Measurements from ENCODE around the gene DOCK7. TPM values are rescaled to one million over a fixed set of nuclear protein-coding genes. Genes with fewer than 3 reads are reported as not detected.

Gene DOCK7
- total RNA-seq (2022): 43.6 and 48.9 TPM in 2 replicates
- Bru-seq, nascent RNA: percentile 79 among the genes with signal in this experiment
- BruChase-seq, experiment 1, labeled RNA remaining after a 2-hour chase: percentile 71 among the genes with signal in this experiment
- percentile 70 among the genes with signal in this experiment for BruChase-seq, experiment 2, labeled RNA remaining after a 6-hour chase
- long read RNA-seq, full-length matches to known transcripts: 13 of 20 reads
- long read RNA-seq, partial matches to known transcripts: 3 of 20 reads
- long read RNA-seq, other reads (novel, unspliced or antisense): 4 of 20 reads

GRCh38 chr1:62687903-62688686, at the start of gene DOCK7:
TSS of gene DOCK7 (minus strand) at chr1:62688386. CDS start at chr1:62688264, 122 bp downstream.
- Mint-ChIP-seq H3K4me1 (ENCODE audit: low read depth, unreplicated experiment) (peaks cover 23% of the 10 kb centered on the region), H3K4me3 (ENCODE audit: unreplicated experiment) (peak within 1 kb of the TSS; percentile 94), H3K27me3 (ENCODE audit: insufficient read depth, unreplicated experiment) (no peaks in the 10 kb centered on the region), H3K9me3 (ENCODE audit: unreplicated experiment) (no peaks in the 10 kb centered on the region), H3K27ac (ENCODE audit: unreplicated experiment) (peak within 1 kb of the TSS; percentile 85), H3K36me3 (ENCODE audit: insufficient read depth, unreplicated experiment) (peaks cover 10% of the 10 kb centered on the region)
- Histone ChIP-seq H3K9me3 (no peaks in the 10 kb centered on the region), H3K27me3 (replicated peaks; ENCODE audit: control insufficient read depth, insufficient read depth, low read length) (no peaks in the 10 kb centered on the region), H3K4me1 (peaks cover 14% of the 10 kb centered on the region), H3K4me3 (ENCODE audit: low read depth, low read length) (peak within 1 kb of the TSS; percentile 80), H3K36me3 (ENCODE audit: control insufficient read depth, insufficient read depth, low read length) (no peaks in the 10 kb centered on the region; the same call in 1 of the 2 replicates)
- ChIA-PET POLR2A (no interaction called here), CTCF (interaction anchor here (0.6 kb wide), 1 partner anchor 59 kb away, joined by 4 read pairs; no protein-coding TSS in a partner anchor)
- intact Hi-C loops (cut with micrococcal nuclease; ENCODE audit: unreplicated experiment): no loop called here
- DNase-seq: peak; percentile 74 to 82
- no peak for TF ChIP-seq CTCF (IDR thresholded peaks at IDR 0.05; ENCODE audit: insufficient read depth in 1 of 2, low read depth in 1 of 2, low read length in 1 of 2, severe bottlenecking in 1 of 2, unreplicated experiment in 1 of 2)
- BruUV-seq (replicated peaks): no TSS peak

GRCh38 chr1:62735491-62736171, 47.4 kb upstream of the DOCK7 start:
- Mint-ChIP-seq H3K27me3 (ENCODE audit: insufficient read depth, unreplicated experiment) (no peaks in the 10 kb centered on the region), H3K4me3 (ENCODE audit: unreplicated experiment) (no peak overlapping the region), H3K27ac (ENCODE audit: unreplicated experiment) (no peak overlapping the region), H3K4me1 (ENCODE audit: low read depth, unreplicated experiment) (peaks cover 22% of the 10 kb centered on the region), H3K9me3 (ENCODE audit: unreplicated experiment) (peaks cover 11% of the 10 kb centered on the region), H3K36me3 (ENCODE audit: insufficient read depth, unreplicated experiment) (peaks cover 5% of the 10 kb centered on the region)
- ChIA-PET CTCF (no interaction called here), POLR2A (interaction anchor here (0.6 kb wide), 1 partner anchor 138 kb away, joined by 5 read pairs; the partner anchor contains the start of gene ANGPTL3)
- H3K36me3 ChIP-seq (ENCODE audit: control insufficient read depth, insufficient read depth, low read length): no peaks in the 10 kb centered on the region
- no peaks in the 10 kb centered on the region for H3K9me3 ChIP-seq
- no peak for TF ChIP-seq CTCF (IDR thresholded peaks at IDR 0.05; ENCODE audit: insufficient read depth in 1 of 2, low read depth in 1 of 2, low read length in 1 of 2, severe bottlenecking in 1 of 2, unreplicated experiment in 1 of 2)
- H3K4me3 ChIP-seq (ENCODE audit: low read depth, low read length): no peak overlapping the region
- no peak for DNase-seq
- no TSS peak for BruUV-seq (replicated peaks)
- intact Hi-C loops (cut with micrococcal nuclease; ENCODE audit: unreplicated experiment): no loop called here
- H3K4me1 ChIP-seq: peaks cover 7% of the 10 kb centered on the region; the same call in 1 of the 2 replicates
- H3K27me3 ChIP-seq (replicated peaks; ENCODE audit: control insufficient read depth, insufficient read depth, low read length): no peaks in the 10 kb centered on the region

- Mint-ChIP-seq H3K4me3 (ENCODE audit: unreplicated experiment) (no peak overlapping the region), H3K27ac (ENCODE audit: unreplicated experiment) (no peak overlapping the region), H3K27me3 (ENCODE audit: insufficient read depth, unreplicated experiment) (no peaks in the 10 kb centered on the region), H3K4me1 (ENCODE audit: low read depth, unreplicated experiment) (peaks cover 50% of the 10 kb centered on the region), H3K36me3 (ENCODE audit: insufficient read depth, unreplicated experiment) (peaks cover 8% of the 10 kb centered on the region), H3K9me3 (ENCODE audit: unreplicated experiment) (no peaks in the 10 kb centered on the region)
- intact Hi-C loops (cut with micrococcal nuclease; ENCODE audit: unreplicated experiment): no loop called here
- ChIA-PET POLR2A (no interaction called here), CTCF (interaction anchor here (0.8 to 1.0 kb wide), 2 partner anchors 107 to 225 kb away, joined by 3 read pairs; no protein-coding TSS in a partner anchor)
- H3K36me3 ChIP-seq (ENCODE audit: control insufficient read depth, insufficient read depth, low read length): no peaks in the 10 kb centered on the region
- H3K9me3 ChIP-seq: no peaks in the 10 kb centered on the region
- no peak overlapping the region for H3K4me3 ChIP-seq (ENCODE audit: low read depth, low read length)
- no peak for TF ChIP-seq CTCF (IDR thresholded peaks at IDR 0.05; ENCODE audit: insufficient read depth in 1 of 2, low read depth in 1 of 2, low read length in 1 of 2, severe bottlenecking in 1 of 2, unreplicated experiment in 1 of 2)
- DNase-seq: peak in 1 of 2 experiments; percentile 31
- peaks cover 20% of the 10 kb centered on the region for H3K4me1 ChIP-seq
- H3K27me3 ChIP-seq (replicated peaks; ENCODE audit: control insufficient read depth, insufficient read depth, low read length): no peaks in the 10 kb centered on the region
- BruUV-seq (replicated peaks): no TSS peak
Observed at GRCh38 chr1:62732331-62732730, 44.1 kb upstream of the DOCK7 start.
